ENCODE results near the gene WWOX. TPM values are rescaled to one million over a fixed set of nuclear protein-coding genes. Genes with fewer than 3 reads are reported as not detected.
A peak's percentile ranks its signal among the peaks of the same experiment; 100 is the strongest.

Gene WWOX
- total RNA-seq, 2 experiments from 2014 or later = 19.9 to 29.4 TPM

DNA sequence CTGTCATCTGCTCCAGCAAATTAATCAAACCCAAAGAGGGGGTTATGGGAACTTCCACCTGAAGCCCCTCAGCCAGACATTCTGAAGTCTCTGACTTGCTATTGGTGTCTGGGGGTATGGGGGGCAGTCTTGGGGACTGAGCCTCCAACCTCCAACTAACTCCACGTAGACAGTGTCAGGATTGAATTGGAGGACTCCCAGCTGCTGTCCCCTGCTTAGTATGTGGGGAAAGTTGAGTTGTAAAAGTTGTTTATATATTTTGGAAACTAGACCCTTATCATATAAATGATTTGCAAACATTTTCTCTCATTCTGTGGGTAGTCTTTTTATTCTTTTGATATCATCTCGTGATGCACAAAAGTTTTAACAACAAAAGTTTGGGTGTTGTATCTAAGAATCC, 689.2 kb downstream of the WWOX start:
- intact Hi-C loops (cut with DNase I, micrococcal nuclease) = no loop called here
- DNase-seq = no peak
- Mint-ChIP-seq H3K4me1 (peaks cover 30% of the 10 kb centered on the region), H3K36me3 (ENCODE audit: low read depth) (peaks cover 2% of the 10 kb centered on the region), H3K4me3 (no peak overlapping the region), H3K27me3 (no peaks in the 10 kb centered on the region), H3K9me3 (ENCODE audit: low read depth) (no peaks in the 10 kb centered on the region), H3K27ac (peak overlapping the region; percentile 4)
- ATAC-seq = no peak
- ChIA-PET POLR2A (no interaction called here), CTCF (no interaction called here)

DNA sequence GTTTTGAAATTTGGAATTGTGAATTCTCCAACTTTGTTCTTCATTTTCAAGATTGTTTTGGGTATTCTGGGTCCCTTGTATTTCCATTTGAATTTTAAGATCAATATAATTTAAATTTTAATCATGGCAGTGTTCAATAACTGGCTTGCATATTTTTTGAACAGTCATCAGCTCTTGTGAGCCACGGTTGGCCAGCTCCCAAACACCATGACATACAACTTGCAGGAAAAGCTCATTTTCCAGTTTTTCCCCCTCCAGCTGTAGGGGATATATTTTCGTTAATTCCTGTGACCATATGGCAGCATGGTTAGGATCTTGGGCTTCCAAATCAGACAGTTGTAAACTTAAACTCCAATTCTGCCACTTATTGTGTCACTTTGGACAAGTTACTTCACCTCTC, 690.1 kb downstream of the WWOX start:
- no peak overlapping the region for H3K4me3 Mint-ChIP-seq
- no peaks in the 10 kb centered on the region for H3K27me3 Mint-ChIP-seq
- no peaks in the 10 kb centered on the region for H3K9me3 Mint-ChIP-seq (ENCODE audit: low read depth)
- H3K36me3 Mint-ChIP-seq (ENCODE audit: low read depth) = peaks cover 2% of the 10 kb centered on the region
- POLR2A ChIA-PET = interaction anchor here (0.6 to 1.6 kb wide), 2 partner anchors 9 to 11 kb away, joined by 4 to 8 read pairs; no protein-coding TSS in a partner anchor
- intact Hi-C loops (cut with DNase I, micrococcal nuclease) = no loop called here
- peaks cover 33% of the 10 kb centered on the region for H3K4me1 Mint-ChIP-seq
- DNase-seq = no peak
- CTCF ChIA-PET = interaction anchor here (0.6 to 1.5 kb wide), 2 partner anchors 9 to 591 kb away, joined by 3 to 5 read pairs; no protein-coding TSS in a partner anchor
- no peak for ATAC-seq
- H3K27ac Mint-ChIP-seq = peak overlapping the region; percentile 45

DNA sequence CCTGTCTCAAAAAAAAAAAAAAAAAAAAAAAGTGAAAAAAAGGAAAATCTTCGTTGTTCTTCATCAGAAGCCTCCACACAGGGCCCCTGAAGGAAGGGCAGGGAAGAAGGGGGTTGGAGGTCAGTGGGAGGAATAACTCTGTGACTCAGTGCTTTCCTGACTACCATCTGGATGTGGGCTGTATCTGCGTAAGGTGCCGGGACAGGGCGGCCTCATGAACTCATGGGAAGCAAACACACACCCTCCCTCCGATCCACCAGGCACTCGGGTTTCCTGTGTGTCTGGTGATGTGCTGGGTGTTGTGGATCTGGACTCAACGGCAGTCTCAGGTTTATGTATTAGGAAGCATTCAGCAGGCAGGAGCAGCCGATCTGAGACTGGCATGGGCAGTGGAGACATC, 691.6 kb downstream of the WWOX start:
- H3K4me3 Mint-ChIP-seq = no peak overlapping the region
- CTCF ChIA-PET = interaction anchor here (0.6 kb wide), 1 partner anchor 285 kb away, joined by 3 read pairs; no protein-coding TSS in a partner anchor
- peak; percentile 36 for ATAC-seq

DNA sequence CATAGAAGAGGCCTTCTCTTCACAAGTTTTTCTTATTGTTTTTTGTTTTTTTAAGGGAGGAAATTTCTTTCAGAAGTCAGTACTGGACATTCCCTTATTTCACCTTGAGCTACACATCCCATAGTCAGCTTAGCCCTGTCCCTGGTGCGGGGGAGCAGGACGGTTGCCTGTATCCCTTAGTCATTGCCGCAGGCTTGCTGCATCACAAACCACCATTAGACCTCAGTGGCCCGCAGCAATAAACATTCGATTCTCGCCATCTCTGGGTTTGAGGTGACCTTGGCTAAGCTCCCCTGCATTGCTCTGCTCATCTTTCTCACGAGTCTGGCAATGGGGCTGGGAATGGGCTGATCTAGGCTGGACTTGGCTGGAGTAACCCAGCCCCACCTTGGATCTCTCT, 692.5 kb downstream of the WWOX start:
- Mint-ChIP-seq H3K4me3 (no peak overlapping the region), H3K4me1 (peaks cover 42% of the 10 kb centered on the region), H3K27ac (no peak overlapping the region), H3K27me3 (no peaks in the 10 kb centered on the region), H3K36me3 (ENCODE audit: low read depth) (peaks cover 2% of the 10 kb centered on the region), H3K9me3 (ENCODE audit: low read depth) (no peaks in the 10 kb centered on the region)
- CTCF ChIA-PET = no interaction called here
- intact Hi-C loops (cut with DNase I, micrococcal nuclease) = loop anchor here in 1 of 2 experiments (2.0 kb wide), 1 partner anchor 103 kb away; no protein-coding TSS in a partner anchor
- DNase-seq (no peak), ATAC-seq (no peak)
- POLR2A ChIA-PET = interaction anchor here (1.1 kb wide), 1 partner anchor 13 kb away, joined by 3 read pairs; no protein-coding TSS in a partner anchor

More for the DNA sequence above, 691.6 kb downstream of the WWOX start:
- intact Hi-C loops (cut with DNase I, micrococcal nuclease) = loop anchor here in 1 of 2 experiments (2.0 kb wide), 1 partner anchor 104 kb away; no protein-coding TSS in a partner anchor
- POLR2A ChIA-PET = interaction anchor here (1.6 kb wide), 1 partner anchor 13 kb away, joined by 8 read pairs; no protein-coding TSS in a partner anchor
- Mint-ChIP-seq H3K4me1 (peaks cover 44% of the 10 kb centered on the region), H3K27ac (peak overlapping the region; percentile 82), H3K9me3 (ENCODE audit: low read depth) (no peaks in the 10 kb centered on the region), H3K36me3 (ENCODE audit: low read depth) (peaks cover 2% of the 10 kb centered on the region), H3K27me3 (no peaks in the 10 kb centered on the region)
- DNase-seq = no peak

DNA sequence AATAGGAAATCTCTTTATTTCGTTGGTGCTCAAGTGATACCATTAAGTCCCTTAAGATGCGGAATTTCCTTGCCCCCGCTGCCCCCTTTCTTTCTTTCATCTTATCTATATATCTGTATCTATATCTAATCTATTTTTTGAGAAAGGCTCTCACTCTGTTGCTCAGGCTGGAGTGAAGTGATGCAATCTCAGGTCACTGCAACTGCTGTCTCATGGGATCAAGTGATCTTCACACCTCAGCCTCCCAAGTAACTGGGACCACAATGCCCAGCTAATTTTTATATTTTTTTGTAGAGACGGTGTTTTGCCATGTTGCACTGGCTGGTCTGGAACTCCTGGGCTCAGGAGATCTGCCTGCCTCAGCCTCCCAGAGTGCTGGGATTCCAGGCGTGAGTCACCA, 693.5 kb downstream of the WWOX start:
- DNase-seq (no peak), ATAC-seq (no peak)
- intact Hi-C loops (cut with DNase I, micrococcal nuclease) = no loop called here
- CTCF ChIA-PET = no interaction called here
- peaks cover 35% of the 10 kb centered on the region for H3K4me1 Mint-ChIP-seq
- no peaks in the 10 kb centered on the region for H3K27me3 Mint-ChIP-seq
- no peak overlapping the region for H3K4me3 Mint-ChIP-seq
- peaks cover 2% of the 10 kb centered on the region for H3K36me3 Mint-ChIP-seq (ENCODE audit: low read depth)
- no peaks in the 10 kb centered on the region for H3K9me3 Mint-ChIP-seq (ENCODE audit: low read depth)
- H3K27ac Mint-ChIP-seq = no peak overlapping the region
- POLR2A ChIA-PET = no interaction called here

DNA sequence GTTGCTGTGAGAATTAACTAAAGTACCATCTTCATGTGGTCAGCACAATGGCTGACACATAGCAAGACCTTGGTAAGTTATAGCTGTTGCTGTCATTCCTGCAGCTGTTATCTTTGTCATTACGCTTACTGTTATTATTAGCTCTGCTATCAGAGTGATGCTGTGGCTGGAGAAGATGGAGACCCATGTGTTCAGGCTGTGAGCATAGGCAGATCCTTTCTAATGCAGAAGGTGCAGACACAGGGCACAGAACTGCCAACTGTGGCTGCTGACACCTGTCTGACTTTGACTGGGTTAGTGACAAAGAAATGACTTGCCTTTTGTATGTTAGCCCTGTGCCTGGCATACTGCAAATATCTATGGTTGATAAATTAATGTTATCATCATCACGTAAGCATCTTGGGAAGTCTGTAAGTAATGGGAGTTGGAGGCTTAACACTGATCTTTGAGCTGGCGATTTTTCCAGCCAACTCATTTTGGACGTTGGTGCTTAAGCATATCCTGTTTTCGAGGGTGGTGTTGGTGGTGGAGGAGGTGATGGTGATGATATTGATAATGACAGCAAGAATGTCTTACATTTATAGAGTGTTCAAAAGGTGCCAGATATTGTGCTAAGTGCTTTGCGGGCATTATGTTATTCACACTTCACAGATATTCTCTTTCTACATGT, 695.3 kb downstream of the WWOX start:
- intact Hi-C loops (cut with DNase I, micrococcal nuclease) = no loop called here
- DNase-seq (peak; percentile 24), ATAC-seq (peak; percentile 24)
- H3K36me3 Mint-ChIP-seq (ENCODE audit: low read depth) = peaks cover 2% of the 10 kb centered on the region
- POLR2A ChIA-PET = no interaction called here
- no peaks in the 10 kb centered on the region for H3K9me3 Mint-ChIP-seq (ENCODE audit: low read depth)
- H3K27ac Mint-ChIP-seq = peak overlapping the region; percentile 27
- H3K4me3 Mint-ChIP-seq = no peak overlapping the region
- no peaks in the 10 kb centered on the region for H3K27me3 Mint-ChIP-seq
- CTCF ChIA-PET = interaction anchor here (0.6 to 1.0 kb wide), 2 partner anchors 88 to 132 kb away, joined by 3 to 4 read pairs; no protein-coding TSS in a partner anchor
- H3K4me1 Mint-ChIP-seq = peaks cover 30% of the 10 kb centered on the region

DNA sequence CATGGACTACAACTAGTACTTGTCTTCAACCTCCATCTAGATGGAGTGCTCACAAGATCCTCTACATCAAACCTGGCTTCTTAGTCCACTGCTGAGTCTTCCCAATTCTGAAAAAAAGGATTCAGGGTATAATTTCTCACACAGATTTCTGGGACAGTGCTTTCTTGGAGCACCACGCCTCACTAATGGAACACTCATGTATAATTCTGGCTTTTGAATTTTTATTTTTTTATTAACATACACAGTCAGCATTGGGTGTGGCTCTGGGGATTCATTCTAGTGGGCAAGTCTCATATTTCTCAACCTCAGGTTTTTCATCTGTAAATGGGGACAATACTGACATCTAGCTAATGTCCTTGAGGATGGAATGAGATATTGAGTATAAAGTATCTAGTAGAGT, 696.0 kb downstream of the WWOX start:
- peaks cover 25% of the 10 kb centered on the region for H3K4me1 Mint-ChIP-seq
- no peaks in the 10 kb centered on the region for H3K9me3 Mint-ChIP-seq (ENCODE audit: low read depth)
- intact Hi-C loops (cut with DNase I, micrococcal nuclease) = no loop called here
- H3K27ac Mint-ChIP-seq = peak overlapping the region; percentile 34
- POLR2A ChIA-PET = no interaction called here
- H3K4me3 Mint-ChIP-seq = no peak overlapping the region
- peaks cover 2% of the 10 kb centered on the region for H3K36me3 Mint-ChIP-seq (ENCODE audit: low read depth)
- ATAC-seq (no peak), DNase-seq (no peak)
- H3K27me3 Mint-ChIP-seq = no peaks in the 10 kb centered on the region
- CTCF ChIA-PET = interaction anchor here (1.0 kb wide), 1 partner anchor 89 kb away, joined by 3 read pairs; no protein-coding TSS in a partner anchor

DNA sequence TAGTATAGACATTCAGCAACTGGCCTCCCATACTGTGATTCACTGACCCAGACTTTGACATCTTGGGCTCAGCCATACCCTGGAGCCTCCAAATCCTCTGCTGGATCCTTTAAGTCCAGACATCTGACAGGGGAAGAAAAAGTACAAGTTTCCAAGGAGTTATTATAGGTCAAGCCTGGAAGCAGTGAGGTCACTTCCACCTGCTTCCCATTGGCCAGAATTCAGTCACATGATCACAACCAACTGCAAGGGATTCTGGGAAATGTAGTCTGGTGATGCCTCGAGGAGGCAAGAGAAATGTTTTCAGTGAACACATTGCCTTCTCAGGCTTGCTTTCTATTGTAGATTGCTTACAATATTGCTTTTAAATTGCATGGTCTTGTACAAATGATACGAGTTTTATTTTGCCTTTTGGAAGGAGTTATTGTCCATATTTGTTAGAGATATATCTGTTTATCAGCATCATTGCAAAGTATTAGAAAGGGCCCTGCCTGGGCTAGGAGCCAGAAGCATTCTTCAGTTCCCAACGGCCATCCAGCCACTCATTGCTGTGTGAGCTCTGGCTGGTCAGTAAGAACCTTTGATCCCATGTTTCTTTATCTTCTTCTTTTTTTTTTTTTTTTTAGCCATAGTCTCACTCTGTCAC, 696.9 kb downstream of the WWOX start:
- H3K27ac Mint-ChIP-seq = no peak overlapping the region
- intact Hi-C loops (cut with DNase I, micrococcal nuclease) = no loop called here

DNA sequence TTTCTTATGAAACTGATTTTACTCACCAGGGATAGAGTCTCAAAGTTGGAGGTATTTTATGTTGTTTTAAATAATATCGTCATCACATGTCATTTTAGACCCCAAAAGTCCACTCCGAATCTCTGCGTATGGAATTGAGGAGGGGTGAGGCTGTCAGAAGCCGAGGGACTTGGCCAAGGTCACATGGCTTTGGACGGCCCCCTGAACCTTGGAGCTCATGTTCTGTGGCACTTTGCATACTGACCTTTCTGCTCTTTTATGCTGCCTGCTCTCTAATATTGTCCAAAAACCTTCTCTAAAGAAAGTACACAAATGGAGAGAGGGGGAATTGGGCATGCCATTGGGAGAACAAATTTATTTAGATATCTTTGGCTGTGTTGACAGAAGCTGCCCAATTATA, 700.0 kb downstream of the WWOX start:
- intact Hi-C loops (cut with DNase I, micrococcal nuclease) = no loop called here
- H3K36me3 Mint-ChIP-seq (ENCODE audit: low read depth) = no peaks in the 10 kb centered on the region
- no peaks in the 10 kb centered on the region for H3K27me3 Mint-ChIP-seq
- ChIA-PET POLR2A (no interaction called here), CTCF (interaction anchor here (0.6 kb wide), 2 partner anchors 467 to 494 kb away, joined by 4 to 5 read pairs; no protein-coding TSS in a partner anchor)
- H3K4me3 Mint-ChIP-seq = no peak overlapping the region
- no peak overlapping the region for H3K27ac Mint-ChIP-seq
- peaks cover 13% of the 10 kb centered on the region for H3K4me1 Mint-ChIP-seq
- DNase-seq = no peak
- ATAC-seq = no peak
- no peaks in the 10 kb centered on the region for H3K9me3 Mint-ChIP-seq (ENCODE audit: low read depth)

More for the DNA sequence above, 696.9 kb downstream of the WWOX start:
- ATAC-seq (peak; percentile 67), DNase-seq (peak; percentile 54)
- H3K4me1 Mint-ChIP-seq = peaks cover 16% of the 10 kb centered on the region
- no peaks in the 10 kb centered on the region for H3K27me3 Mint-ChIP-seq
- H3K4me3 Mint-ChIP-seq = no peak overlapping the region
- POLR2A ChIA-PET = no interaction called here
- H3K36me3 Mint-ChIP-seq (ENCODE audit: low read depth) = no peaks in the 10 kb centered on the region
- no peaks in the 10 kb centered on the region for H3K9me3 Mint-ChIP-seq (ENCODE audit: low read depth)
- CTCF ChIA-PET = interaction anchor here (1.6 kb wide), 1 partner anchor 17 kb away, joined by 6 read pairs; no protein-coding TSS in a partner anchor

DNA sequence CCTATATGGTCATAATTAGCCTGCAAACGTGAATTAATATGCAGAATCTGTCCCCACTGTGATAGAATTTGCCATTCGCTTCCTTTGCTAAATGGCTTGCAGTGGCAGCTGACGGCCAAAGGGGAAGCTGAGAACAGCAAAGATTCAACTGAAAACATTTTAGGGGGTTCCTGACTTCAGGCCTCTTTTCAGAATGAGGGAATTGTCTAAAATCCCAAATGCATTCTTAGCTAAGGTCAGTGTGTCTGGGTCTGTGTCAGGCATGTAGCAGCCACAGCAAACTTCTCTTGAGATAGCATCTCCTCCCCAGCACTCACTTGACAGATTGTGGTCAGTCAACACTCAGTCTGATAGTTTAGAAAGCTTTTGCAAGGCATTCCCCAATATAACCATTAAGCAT, 701.1 kb downstream of the WWOX start:
- Mint-ChIP-seq H3K9me3 (ENCODE audit: low read depth) (no peaks in the 10 kb centered on the region), H3K27ac (no peak overlapping the region), H3K4me3 (no peak overlapping the region), H3K36me3 (ENCODE audit: low read depth) (no peaks in the 10 kb centered on the region), H3K27me3 (no peaks in the 10 kb centered on the region), H3K4me1 (peaks cover 2% of the 10 kb centered on the region)
- ChIA-PET POLR2A (no interaction called here), CTCF (no interaction called here)
- DNase-seq (no peak), ATAC-seq (peak; percentile 58)
- intact Hi-C loops (cut with DNase I, micrococcal nuclease) = no loop called here

DNA sequence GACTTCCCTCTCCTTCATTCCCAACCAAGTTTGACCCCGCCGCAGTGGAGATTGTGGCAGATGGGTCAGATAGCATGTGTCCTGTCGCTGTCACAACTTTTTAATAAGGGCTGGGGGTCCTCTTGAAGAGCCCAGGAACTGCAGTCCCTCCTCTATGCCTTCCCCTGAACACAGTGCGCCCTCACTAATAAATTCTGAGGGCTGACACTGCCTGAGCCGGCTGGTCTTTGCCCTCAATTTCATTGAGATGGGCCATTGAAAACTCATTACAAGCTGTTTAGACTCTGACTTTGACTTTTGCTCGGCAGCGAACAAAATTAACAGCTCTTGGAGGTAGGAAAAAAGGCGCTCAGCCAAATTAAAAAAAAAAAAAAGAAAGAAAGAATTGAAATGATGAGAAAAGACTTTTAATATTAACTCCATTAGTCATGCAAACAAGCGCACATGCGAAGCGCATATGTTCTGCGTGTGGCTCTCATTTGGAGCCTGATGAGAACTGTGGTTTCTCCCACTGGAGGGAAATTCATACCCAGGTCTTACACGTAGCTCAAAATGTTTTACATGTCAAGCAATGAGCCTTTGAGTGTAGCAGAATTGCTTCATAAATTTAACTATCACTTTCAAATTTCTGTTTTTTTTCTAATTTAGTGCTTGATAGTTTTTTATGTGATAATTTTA, 704.7 kb downstream of the WWOX start:
- no peaks in the 10 kb centered on the region for H3K36me3 Mint-ChIP-seq (ENCODE audit: low read depth)
- ATAC-seq (no peak), DNase-seq (no peak)
- H3K4me1 Mint-ChIP-seq = no peaks in the 10 kb centered on the region
- intact Hi-C loops (cut with DNase I, micrococcal nuclease) = no loop called here
- H3K27me3 Mint-ChIP-seq = no peaks in the 10 kb centered on the region
- no peak overlapping the region for H3K4me3 Mint-ChIP-seq
- H3K27ac Mint-ChIP-seq = no peak overlapping the region
- ChIA-PET POLR2A (no interaction called here), CTCF (no interaction called here)
- H3K9me3 Mint-ChIP-seq (ENCODE audit: low read depth) = no peaks in the 10 kb centered on the region
